ENCODE data around the gene NELL1.

The NELL1 gene

DNA sequence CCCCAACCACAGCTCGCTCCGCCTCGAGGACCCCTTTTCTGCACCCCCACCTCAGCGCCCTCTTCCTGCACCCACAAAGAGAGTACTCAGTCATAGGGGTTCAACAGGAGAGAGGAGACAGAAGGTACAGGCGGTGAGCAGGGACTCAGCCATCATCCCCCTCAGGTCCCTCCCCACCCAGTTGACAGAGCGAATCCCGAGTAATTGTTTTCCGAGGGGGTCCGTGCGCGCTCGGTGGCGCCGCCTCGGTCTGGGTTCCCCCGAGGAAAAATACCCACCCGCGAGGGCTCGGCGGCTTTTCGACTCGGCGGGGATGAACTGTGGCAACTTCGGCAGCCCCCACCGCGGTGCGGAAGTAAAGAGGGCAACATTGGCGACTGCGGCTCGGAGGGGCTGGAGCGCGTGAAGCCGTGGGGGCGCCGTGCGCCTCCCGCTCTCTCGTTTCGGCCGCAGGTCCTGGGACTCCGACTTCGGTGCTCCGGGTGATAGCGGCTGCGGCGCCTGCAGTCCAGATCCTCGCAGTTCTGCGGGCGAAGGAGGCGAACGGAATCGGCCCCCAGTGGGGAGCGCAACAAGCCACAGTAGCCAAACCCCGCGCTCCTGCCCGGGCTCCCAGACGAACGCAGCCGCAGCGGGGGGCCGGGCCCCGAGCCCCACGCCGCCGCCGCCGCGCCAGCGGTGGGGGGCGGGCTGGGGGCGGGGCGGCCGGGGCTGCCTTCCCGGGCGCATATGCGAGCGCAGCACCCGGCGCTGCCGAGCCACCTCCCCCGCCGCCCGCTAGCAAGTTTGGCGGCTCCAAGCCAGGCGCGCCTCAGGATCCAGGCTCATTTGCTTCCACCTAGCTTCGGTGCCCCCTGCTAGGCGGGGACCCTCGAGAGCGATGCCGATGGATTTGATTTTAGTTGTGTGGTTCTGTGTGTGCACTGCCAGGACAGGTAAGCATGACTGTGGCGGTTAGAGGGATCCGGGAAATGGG, at the start of gene NELL1:
NELL1 (plus strand) TSS at position 743 of the 976 bp plus-strand sequence.
- ChIA-PET POLR2A (no interaction called here), CTCF (no interaction called here)
- peak; percentile 38 for DNase-seq (ENCODE audit: extremely low spot score)
- TF ChIP-seq ARNT (IDR thresholded peaks at IDR 0.05) = no peak
- no peak for TF ChIP-seq FOXA1 (IDR thresholded peaks at IDR 0.05)
- no peak for TF ChIP-seq SP1 (IDR thresholded peaks at IDR 0.05)
- TF ChIP-seq SUZ12 (IDR thresholded peaks at IDR 0.05) = no peak
- TF ChIP-seq BHLHE40 (IDR thresholded peaks at IDR 0.05; ENCODE audit: borderline replicate concordance) = no peak
- TF ChIP-seq HDGF (IDR thresholded peaks at IDR 0.05; ENCODE audit: borderline replicate concordance) = no peak
- TF ChIP-seq ELF4 (IDR thresholded peaks at IDR 0.05) = no peak
- no peak for TF ChIP-seq NFRKB (IDR thresholded peaks at IDR 0.05)
- no peak for TF ChIP-seq LEF1 (IDR thresholded peaks at IDR 0.05; ENCODE audit: borderline replicate concordance)
- no peak for TF ChIP-seq FOXK2 (IDR thresholded peaks at IDR 0.05)

DNA sequence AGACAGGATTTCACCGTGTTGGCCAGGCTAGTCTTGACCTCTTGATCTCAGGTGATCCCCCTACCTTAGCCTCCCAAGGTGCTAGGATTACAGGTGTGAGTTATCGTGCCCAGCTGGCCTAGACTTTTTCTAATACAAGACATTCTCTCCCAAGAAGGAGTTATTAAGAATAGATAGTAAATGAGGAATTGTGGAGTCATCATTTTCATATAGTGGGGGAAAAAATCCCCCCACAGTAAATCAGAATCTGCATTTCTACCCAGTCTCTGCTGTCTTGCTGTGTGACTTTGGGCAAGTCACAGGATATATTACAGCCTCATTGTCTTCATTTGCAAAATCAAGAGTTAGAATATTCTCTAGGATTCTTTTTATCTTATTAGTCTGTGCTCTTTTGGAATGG, 48.4 kb upstream of the NELL1 start:
- ChIA-PET POLR2A (no interaction called here), CTCF (interaction anchor here (0.9 to 1.0 kb wide), 2 partner anchors 11 kb away, joined by 3 read pairs; no protein-coding TSS in a partner anchor)
- DNase-seq (ENCODE audit: extremely low spot score) = no peak
- TF ChIP-seq FOXA1 (IDR thresholded peaks at IDR 0.05) = no peak

DNA sequence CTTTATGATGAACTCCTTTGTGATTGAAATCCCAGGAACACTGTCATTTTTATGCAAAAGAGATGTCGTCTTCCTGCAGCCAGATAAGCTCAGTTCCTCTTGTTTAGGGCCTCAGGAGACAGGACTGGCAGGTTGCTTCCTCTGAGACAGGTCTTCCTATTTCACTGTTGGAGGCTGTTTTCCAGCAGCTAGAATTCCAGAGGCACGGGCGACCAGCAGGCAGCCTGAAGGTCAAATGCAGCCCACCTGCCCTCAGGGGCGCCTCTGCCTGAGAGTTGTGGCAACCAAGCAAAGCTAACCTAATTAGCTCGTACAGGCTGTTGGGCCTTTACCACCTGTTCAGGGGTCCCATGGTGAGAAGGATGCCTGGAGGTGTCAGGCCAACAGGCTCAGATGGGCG, 47.7 kb upstream of the NELL1 start:
- ChIA-PET POLR2A (no interaction called here), CTCF (interaction anchor here (1.0 kb wide), 1 partner anchor 11 kb away, joined by 3 read pairs; no protein-coding TSS in a partner anchor)
- DNase-seq (ENCODE audit: extremely low spot score) = no peak
- TF ChIP-seq FOXK2 (IDR thresholded peaks at IDR 0.05) = no peak
- no peak for TF ChIP-seq HDGF (IDR thresholded peaks at IDR 0.05; ENCODE audit: borderline replicate concordance)
- no peak for TF ChIP-seq ZNF384 (IDR thresholded peaks at IDR 0.05)
- TF ChIP-seq LEF1 (IDR thresholded peaks at IDR 0.05; ENCODE audit: borderline replicate concordance) = no peak

DNA sequence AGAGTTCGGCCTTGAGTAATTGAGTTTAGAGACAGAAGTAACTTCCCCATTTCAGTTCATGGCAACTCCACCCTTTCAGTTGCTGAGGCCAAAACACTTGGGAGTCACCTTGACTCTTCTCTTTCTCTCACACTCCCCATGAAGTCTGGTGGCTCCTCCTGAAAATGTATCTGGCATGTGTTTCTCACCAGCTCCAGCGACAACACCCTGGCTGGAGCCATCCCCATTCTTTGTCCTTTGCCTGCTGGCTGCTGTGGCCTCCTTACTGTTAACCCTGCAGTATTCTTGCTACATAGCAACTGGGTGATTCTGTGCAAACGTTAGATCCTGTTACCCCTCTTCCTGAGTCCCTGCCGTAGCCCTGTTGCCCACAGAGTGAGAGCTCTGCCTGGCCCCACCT, 46.1 kb upstream of the NELL1 start:
- CTCF ChIA-PET = interaction anchor here (0.5 kb wide), 1 partner anchor 248 kb away, joined by 3 read pairs; no protein-coding TSS in a partner anchor
- TF ChIP-seq L3MBTL2 (conservative IDR thresholded peaks at IDR 0.05) (no peak), ELF4 (IDR thresholded peaks at IDR 0.05) (no peak), HDGF (IDR thresholded peaks at IDR 0.05; ENCODE audit: borderline replicate concordance) (no peak), FOXK2 (IDR thresholded peaks at IDR 0.05) (no peak), ARNT (IDR thresholded peaks at IDR 0.05) (no peak), CTBP1 (IDR thresholded peaks at IDR 0.05; ENCODE audit: borderline replicate concordance) (no peak), FOXA1 (IDR thresholded peaks at IDR 0.05) (no peak), ZNF384 (IDR thresholded peaks at IDR 0.05) (no peak), BHLHE40 (IDR thresholded peaks at IDR 0.05; ENCODE audit: borderline replicate concordance) (no peak), TARDBP (IDR thresholded peaks at IDR 0.05) (no peak), SUZ12 (IDR thresholded peaks at IDR 0.05) (no peak), LEF1 (IDR thresholded peaks at IDR 0.05; ENCODE audit: borderline replicate concordance) (no peak)
- TF ChIP-seq, protein P1, sequence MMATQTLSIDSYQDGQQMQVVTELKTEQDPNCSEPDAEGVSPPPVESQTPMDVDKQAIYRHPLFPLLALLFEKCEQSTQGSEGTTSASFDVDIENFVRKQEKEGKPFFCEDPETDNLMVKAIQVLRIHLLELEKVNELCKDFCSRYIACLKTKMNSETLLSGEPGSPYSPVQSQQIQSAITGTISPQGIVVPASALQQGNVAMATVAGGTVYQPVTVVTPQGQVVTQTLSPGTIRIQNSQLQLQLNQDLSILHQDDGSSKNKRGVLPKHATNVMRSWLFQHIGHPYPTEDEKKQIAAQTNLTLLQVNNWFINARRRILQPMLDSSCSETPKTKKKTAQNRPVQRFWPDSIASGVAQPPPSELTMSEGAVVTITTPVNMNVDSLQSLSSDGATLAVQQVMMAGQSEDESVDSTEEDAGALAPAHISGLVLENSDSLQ (IDR thresholded peaks at IDR 0.05) = no peak
- no peak for DNase-seq (ENCODE audit: extremely low spot score)
- POLR2A ChIA-PET = interaction anchor here (0.6 kb wide), 1 partner anchor 443 kb away, joined by 4 read pairs; no protein-coding TSS in a partner anchor

DNA sequence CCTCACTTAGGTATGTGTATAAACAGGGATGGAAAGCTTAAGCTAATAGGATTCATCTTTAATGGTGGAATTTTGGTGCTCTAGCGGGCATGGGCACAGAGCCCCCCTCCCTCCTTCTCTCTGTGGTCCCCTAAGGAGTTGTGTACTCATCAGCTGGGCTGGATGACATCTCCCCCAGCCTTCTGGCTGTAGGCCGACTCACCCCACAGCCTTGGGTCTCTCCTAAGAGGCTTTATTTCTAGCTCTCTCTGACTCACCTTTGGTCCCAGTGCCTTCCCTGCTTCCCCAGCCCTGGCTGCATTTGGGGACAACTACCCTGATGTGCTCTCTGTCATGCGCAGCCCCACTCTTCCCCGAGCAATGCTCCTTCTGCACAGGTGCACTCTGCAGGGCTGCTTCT, 43.1 kb upstream of the NELL1 start:
- ChIA-PET POLR2A (no interaction called here), CTCF (no interaction called here)
- no peak for DNase-seq (ENCODE audit: extremely low spot score)
- TF ChIP-seq FOXM1 (IDR thresholded peaks at IDR 0.05; ENCODE audit: borderline replicate concordance) (no peak), TARDBP (IDR thresholded peaks at IDR 0.05) (no peak), LEF1 (IDR thresholded peaks at IDR 0.05; ENCODE audit: borderline replicate concordance) (no peak), ZNF384 (IDR thresholded peaks at IDR 0.05) (no peak), L3MBTL2 (conservative IDR thresholded peaks at IDR 0.05) (no peak), FOXA1 (IDR thresholded peaks at IDR 0.05) (no peak), CTBP1 (IDR thresholded peaks at IDR 0.05; ENCODE audit: borderline replicate concordance) (no peak), NFRKB (IDR thresholded peaks at IDR 0.05) (no peak), SUZ12 (IDR thresholded peaks at IDR 0.05) (no peak), ARNT (IDR thresholded peaks at IDR 0.05) (no peak), ELF4 (IDR thresholded peaks at IDR 0.05) (no peak)
- TF ChIP-seq, protein P1 (IDR thresholded peaks at IDR 0.05) = no peak

DNA sequence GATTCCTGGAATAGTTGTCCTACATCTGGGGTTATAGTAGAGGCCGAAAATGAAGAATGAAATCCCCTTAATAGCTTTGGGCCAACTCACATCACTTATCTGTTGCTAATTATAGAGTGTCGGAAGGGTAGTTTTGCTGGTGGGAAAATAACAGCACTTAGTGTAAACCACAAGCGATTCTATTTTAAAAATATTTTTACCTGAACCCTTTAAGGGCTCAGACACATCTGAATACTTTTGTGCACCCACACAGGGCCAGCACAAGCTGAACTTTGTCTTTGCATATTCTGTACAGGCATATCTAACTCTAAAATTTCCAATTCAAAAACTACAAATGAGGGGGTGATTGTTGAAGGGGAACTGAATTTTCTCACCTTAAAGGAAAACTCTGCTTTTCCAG, 42.4 kb upstream of the NELL1 start:
- ChIA-PET CTCF (no interaction called here), POLR2A (no interaction called here)
- TF ChIP-seq SUZ12 (IDR thresholded peaks at IDR 0.05) (no peak), ELF4 (IDR thresholded peaks at IDR 0.05) (no peak), SP1 (IDR thresholded peaks at IDR 0.05) (no peak), LEF1 (IDR thresholded peaks at IDR 0.05; ENCODE audit: borderline replicate concordance) (no peak), FOXK2 (IDR thresholded peaks at IDR 0.05) (no peak), ARNT (IDR thresholded peaks at IDR 0.05) (no peak), FOXA1 (IDR thresholded peaks at IDR 0.05) (no peak), FOXM1 (IDR thresholded peaks at IDR 0.05; ENCODE audit: borderline replicate concordance) (no peak), CTBP1 (IDR thresholded peaks at IDR 0.05; ENCODE audit: borderline replicate concordance) (no peak), L3MBTL2 (conservative IDR thresholded peaks at IDR 0.05) (no peak), ZNF384 (IDR thresholded peaks at IDR 0.05) (no peak), HDGF (IDR thresholded peaks at IDR 0.05; ENCODE audit: borderline replicate concordance) (no peak), NFRKB (IDR thresholded peaks at IDR 0.05) (no peak), BHLHE40 (IDR thresholded peaks at IDR 0.05; ENCODE audit: borderline replicate concordance) (no peak), TARDBP (IDR thresholded peaks at IDR 0.05) (no peak)
- TF ChIP-seq, protein P1 (IDR thresholded peaks at IDR 0.05) = no peak
- DNase-seq (ENCODE audit: extremely low spot score) = no peak

Data from HEK293T (cell line).